Mesenchymal stem cell (in vitro differentiated cells and primary cell): ENCODE data around the gene DNAJC6.

ENCODE experiments used
- DNase-seq: peaks from one replicate; pipeline ENCODE4 v3.0.0-alpha.2; 2013
- H2AFZ ChIP-seq: one replicate; pipeline ENCODE4 v1.6.1; 2013; ENCODE audit warnings: low read depth, mild to moderate bottlenecking, control low read depth, inconsistent platforms, low read length, moderate library complexity
- H2AK5ac ChIP-seq: 2 replicates; pipeline ENCODE4 v1.6.1; 2013; ENCODE audit warnings: low read length, moderate library complexity, mild to moderate bottlenecking, inconsistent platforms; ENCODE audit not compliant: severe bottlenecking
- H2BK120ac ChIP-seq: one replicate; pipeline ENCODE4 v1.6.1; 2013; ENCODE audit warnings: low read depth, mild to moderate bottlenecking, inconsistent platforms, low read length, moderate library complexity
- H2BK12ac ChIP-seq, 2 experiments: one replicate each; pipeline ENCODE4 v1.6.1; 2013; ENCODE audit warnings: inconsistent platforms in 2 of 2, low read length in 2 of 2, mild to moderate bottlenecking in 2 of 2, moderate library complexity in 2 of 2, control low read depth in 1 of 2
- H2BK15ac ChIP-seq: one replicate; pipeline ENCODE4 v1.6.1; 2013; ENCODE audit warnings: mild to moderate bottlenecking, low read depth, inconsistent platforms; ENCODE audit not compliant: poor library complexity, severe bottlenecking
- H2BK5ac ChIP-seq: 2 replicates; pipeline ENCODE4 v1.6.1; 2013; ENCODE audit warnings: low read depth, mild to moderate bottlenecking, low read length, control low read depth, inconsistent platforms; ENCODE audit not compliant: poor library complexity, severe bottlenecking
- H3K14ac ChIP-seq, 2 experiments: one replicate each; pipeline ENCODE4 v1.6.1; 2013; ENCODE audit warnings: inconsistent platforms in 2 of 2, low read length in 2 of 2, control low read depth in 1 of 2, mild to moderate bottlenecking in 1 of 2, moderate library complexity in 1 of 2
- H3K18ac ChIP-seq, 2 experiments: one replicate each; pipeline ENCODE4 v1.6.1; 2013; ENCODE audit warnings: inconsistent platforms in 2 of 2, low read length in 2 of 2, control low read depth in 1 of 2, low read depth in 1 of 2, mild to moderate bottlenecking in 1 of 2
- H3K23ac ChIP-seq, 2 experiments: one replicate each; pipeline ENCODE4 v1.6.1; 2013; ENCODE audit warnings: inconsistent platforms in 2 of 2, low read length in 2 of 2, mild to moderate bottlenecking in 2 of 2, moderate library complexity in 2 of 2, control low read depth in 1 of 2
- H3K27ac ChIP-seq: 2 replicates; pipeline ENCODE4 v1.5.1; 2013; ENCODE audit warnings: mild to moderate bottlenecking, moderate library complexity, low read length, control low read depth, inconsistent platforms; ENCODE audit not compliant: poor library complexity, severe bottlenecking
- H3K27me3 ChIP-seq, 2 experiments: 2 replicates each; pipeline versions ENCODE4 v1.6.1 to v1.7.0; 2013; ENCODE audit warnings: low read length in 2 of 2, mild to moderate bottlenecking in 2 of 2, moderate library complexity in 2 of 2, control low read depth in 1 of 2, inconsistent platforms in 1 of 2; ENCODE audit not compliant: control insufficient read depth in 1 of 2, insufficient read depth in 1 of 2
- H3K36me3 ChIP-seq, 2 experiments: 2 replicates each; pipeline versions ENCODE4 v1.6.1 to v1.7.0; 2013; ENCODE audit warnings: low read length in 2 of 2, control low read depth in 1 of 2, inconsistent platforms in 1 of 2, low read depth in 1 of 2, mild to moderate bottlenecking in 1 of 2; ENCODE audit not compliant: insufficient read depth in 2 of 2, control insufficient read depth in 1 of 2
- H3K4ac ChIP-seq, 2 experiments: one replicate each; pipeline ENCODE4 v1.6.1; 2013; ENCODE audit warnings: inconsistent platforms in 2 of 2, low read length in 2 of 2, mild to moderate bottlenecking in 2 of 2, moderate library complexity in 2 of 2, control low read depth in 1 of 2, low read depth in 1 of 2
- H3K4me1 ChIP-seq: 2 replicates; pipeline ENCODE4 v1.6.1; 2013; ENCODE audit warnings: low read depth, low read length, control low read depth; ENCODE audit not compliant: control insufficient read depth, insufficient read depth
- H3K4me2 ChIP-seq: 2 replicates; pipeline ENCODE4 v1.6.1; 2013; ENCODE audit warnings: low read length, mild to moderate bottlenecking, inconsistent platforms; ENCODE audit not compliant: poor library complexity, severe bottlenecking
- H3K4me3 ChIP-seq, 2 experiments: 2 replicates each; pipeline versions ENCODE4 v1.5.1 to v1.7.0; 2013; ENCODE audit warnings: low read length in 2 of 2, mild to moderate bottlenecking in 2 of 2, control low read depth in 1 of 2, low read depth in 1 of 2; ENCODE audit not compliant: insufficient read depth in 1 of 2
- H3K79me1 ChIP-seq: replicated peaks from 2 replicates; pipeline ENCODE4 v1.6.1; 2013; ENCODE audit warnings: mild to moderate bottlenecking, control low read depth, low read length, inconsistent platforms; ENCODE audit not compliant: poor library complexity, severe bottlenecking
- H3K9ac ChIP-seq: 2 replicates; pipeline ENCODE4 v1.7.0; 2013; ENCODE audit warnings: mild to moderate bottlenecking, low read length, moderate library complexity
- H3K9me3 ChIP-seq: 2 replicates; pipeline ENCODE4 v1.7.0; 2013; ENCODE audit warnings: mild to moderate bottlenecking, low read length; ENCODE audit not compliant: control insufficient read depth
- H4K8ac ChIP-seq: one replicate; pipeline ENCODE4 v1.6.1; 2013; ENCODE audit warnings: inconsistent platforms, mild to moderate bottlenecking, low read length, moderate library complexity
- H4K91ac ChIP-seq: one replicate; pipeline ENCODE4 v1.6.1; 2013; ENCODE audit warnings: mild to moderate bottlenecking, low read length, inconsistent platforms
- WGBS: methylation state at CpG from one replicate; pipeline ENCODE4 v1.1.7; 2013; ENCODE audit warnings: mixed read lengths; 5-methylcytosine and 5-hydroxymethylcytosine counted together

The DNAJC6 gene

DNA sequence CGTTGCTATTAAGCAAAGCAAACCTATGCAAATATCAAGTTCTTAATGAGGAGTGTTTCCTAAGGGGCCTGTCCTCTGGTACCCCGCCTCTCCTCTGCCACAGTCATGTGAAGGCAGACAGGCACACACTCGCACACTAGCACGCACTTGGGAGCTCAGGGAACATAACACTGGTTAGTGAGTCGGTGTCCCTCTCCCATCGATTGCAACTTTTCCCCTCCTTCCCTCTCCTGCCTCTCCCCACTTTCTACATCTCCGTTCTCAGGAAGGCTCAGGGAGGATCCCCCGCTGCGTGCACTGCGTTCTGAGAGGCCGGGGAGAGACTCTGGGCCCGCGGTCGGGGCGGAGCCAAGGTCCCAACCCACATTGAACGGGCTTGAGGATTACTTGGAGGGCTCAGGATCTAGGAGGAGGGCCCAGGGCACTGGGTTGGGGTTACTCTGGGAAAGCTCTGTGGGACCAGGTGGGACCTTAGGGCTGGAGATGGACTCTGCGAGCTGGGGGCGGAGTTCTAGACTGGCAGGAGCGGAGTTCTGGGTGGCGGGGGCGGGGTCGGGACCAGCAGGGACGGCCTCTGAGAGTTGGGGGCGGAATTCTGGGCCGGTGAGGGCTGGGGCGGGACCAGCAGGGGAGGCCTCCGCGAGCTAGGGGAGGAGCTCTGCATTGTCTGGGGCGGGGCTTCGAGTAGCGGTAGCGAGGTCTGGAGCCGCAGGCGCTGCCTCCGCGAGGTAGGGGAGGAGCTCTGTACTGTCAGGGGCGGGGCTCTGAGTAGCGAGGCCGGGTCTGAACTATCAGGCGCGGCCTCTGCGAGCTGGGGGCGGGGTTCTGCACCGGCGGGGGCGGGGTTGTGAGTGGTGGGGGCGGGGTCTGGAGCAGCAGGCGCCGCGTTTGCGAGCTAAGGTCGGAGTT, 110.6 kb downstream of the DNAJC6 start:
- H3K27ac ChIP-seq, result peak overlapping the region; percentile 86

DNA sequence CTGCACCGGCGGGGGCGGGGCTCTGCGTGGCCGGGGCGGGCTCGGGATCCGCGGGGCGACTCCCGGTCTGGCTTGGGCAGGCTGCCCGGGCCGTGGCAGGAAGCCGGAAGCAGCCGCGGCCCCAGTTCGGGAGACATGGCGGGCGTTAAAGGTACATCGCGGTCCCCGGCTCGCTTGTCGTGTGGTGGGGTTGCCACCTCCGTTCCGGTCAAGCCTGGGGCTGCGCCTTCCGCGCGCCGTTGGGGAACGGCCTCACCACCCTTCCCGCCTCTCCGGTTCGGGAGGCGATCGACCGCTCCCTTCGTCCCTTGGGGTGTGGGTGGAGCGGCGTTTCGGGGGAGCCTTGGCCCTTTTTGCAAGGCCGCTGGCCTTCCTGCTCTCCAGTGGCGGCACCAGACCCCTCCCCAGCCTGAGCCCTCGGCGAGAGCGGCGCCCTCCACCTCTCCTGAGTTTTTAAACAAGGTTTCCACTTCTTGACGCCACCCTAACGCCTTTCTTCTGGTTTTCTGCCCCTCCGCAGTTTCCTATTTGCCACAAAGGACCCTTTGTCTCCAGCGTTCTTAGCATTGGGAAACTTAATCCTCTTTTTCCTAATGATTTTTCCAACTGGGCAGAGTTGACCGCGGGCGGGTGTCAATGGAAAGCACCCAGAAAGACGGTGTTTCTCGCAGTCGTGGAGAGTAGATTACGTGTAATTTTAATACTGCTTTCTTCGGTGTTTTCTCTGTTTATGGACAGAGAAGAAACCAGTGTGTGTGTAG, 111.4 kb downstream of the DNAJC6 start, which contains the start of the genes LEPR and LEPROT:
Gene LEPR, plus strand, starts transcription at position 79 of the 761 bp plus-strand sequence. CDS start 144,898 bp downstream, outside the sequence.
Gene LEPROT, plus strand, starts transcription at position 79 of the 761 bp plus-strand sequence. Its CDS starts 57 bp downstream, at position 136.
- Histone ChIP-seq H3K4me2 (peak within 1 kb of the TSS; percentile 55), H4K91ac (peak within 1 kb of the TSS; percentile 87), H3K4me1 (peaks cover 14% of the 10 kb centered on the region), H3K14ac (peak within 1 kb of the TSS in 1 of 2 experiments; percentile 87), H2BK5ac (peak within 1 kb of the TSS; percentile 72), H3K27ac (peak within 1 kb of the TSS; percentile 99), H3K23ac (peak within 1 kb of the TSS in 1 of 2 experiments; percentile 80), H2BK12ac (peak within 1 kb of the TSS in 1 of 2 experiments; percentile 4), H3K27me3 (no peaks in the 10 kb centered on the region), H3K18ac (peak within 1 kb of the TSS; percentile 93 to 100), H3K4ac (peak within 1 kb of the TSS; percentile 95 to 96), H2BK15ac (peak within 1 kb of the TSS; percentile 54), H3K4me3 (peak within 1 kb of the TSS; percentile 74 to 92), H2BK120ac (peak within 1 kb of the TSS; percentile 95), H3K36me3 (peaks cover 0 to 7% of the 10 kb centered on the region in 2 experiments), H3K79me1 (no peaks in the 10 kb centered on the region), H3K9me3 (no peaks in the 10 kb centered on the region), H2AK5ac (peak within 1 kb of the TSS; percentile 95), H3K9ac (peak within 1 kb of the TSS; percentile 99), H2AFZ (peak within 1 kb of the TSS; percentile 79), H4K8ac (peak within 1 kb of the TSS; percentile 98)
- under 1% methylated on average over 45 of the region's 60 CpGs for WGBS
- peak; percentile 72 for DNase-seq

More for the DNA sequence above, 110.6 kb downstream of the DNAJC6 start:
- Histone ChIP-seq H3K27me3 (no peaks in the 10 kb centered on the region), H3K4me3 (peak overlapping the region; percentile 74 to 82), H2BK12ac (no peak overlapping the region), H4K8ac (peak overlapping the region; percentile 82), H2BK15ac (no peak overlapping the region), H2AFZ (peak overlapping the region; percentile 43), H3K14ac (peak overlapping the region in 1 of 2 experiments; percentile 56), H3K79me1 (no peaks in the 10 kb centered on the region), H3K9me3 (no peaks in the 10 kb centered on the region), H2BK5ac (no peak overlapping the region), H2AK5ac (no peak overlapping the region), H3K36me3 (no peaks in the 10 kb centered on the region), H3K4me1 (peaks cover 12% of the 10 kb centered on the region), H3K9ac (peak overlapping the region; percentile 90), H4K91ac (no peak overlapping the region), H3K23ac (no peak overlapping the region), H3K18ac (peak overlapping the region; percentile 26 to 79), H2BK120ac (no peak overlapping the region), H3K4me2 (peak overlapping the region; percentile 55), H3K4ac (peak overlapping the region in 1 of 2 experiments; percentile 21)
- WGBS, result 1% methylated on average over 40 of the region's 52 CpGs
- DNase-seq, result peak; percentile 98

DNA sequence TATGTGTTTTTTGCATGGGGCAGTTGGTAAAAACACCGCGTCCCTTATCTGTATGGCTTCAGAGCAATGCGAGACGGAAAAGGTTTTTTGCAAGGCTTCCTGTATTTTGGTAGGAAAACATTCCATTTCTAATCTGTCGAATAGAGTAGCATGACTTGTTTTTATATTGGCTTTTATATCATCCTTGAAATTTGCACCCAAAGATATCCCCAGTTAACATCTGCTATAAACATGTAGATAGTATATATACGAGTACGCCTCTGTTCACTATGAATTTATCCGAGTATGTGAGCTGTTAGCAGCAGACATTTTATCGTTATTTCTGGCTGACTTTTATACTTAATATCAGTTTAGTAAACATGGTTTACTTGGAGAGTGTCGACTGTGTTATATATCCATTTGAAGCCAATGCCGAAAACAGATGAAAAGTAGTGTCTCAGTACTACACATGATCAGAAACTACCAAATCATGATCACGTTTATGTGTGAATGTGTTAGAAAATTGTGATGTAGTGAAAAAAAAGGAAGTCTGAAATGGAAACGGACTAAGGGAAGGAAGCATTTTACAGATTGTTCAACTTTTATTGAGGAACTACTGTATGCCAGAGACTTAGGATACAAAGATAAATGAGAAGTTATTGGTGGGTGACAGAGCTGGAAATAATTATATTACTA, 112.1 kb downstream of the DNAJC6 start:
- Histone ChIP-seq H2AFZ (peak overlapping the region; percentile 79), H3K27me3 (no peaks in the 10 kb centered on the region), H2BK120ac (peak overlapping the region; percentile 95), H3K4me3 (peak overlapping the region in 1 of 2 experiments; percentile 92), H3K9ac (peak overlapping the region; percentile 99), H3K14ac (no peak overlapping the region), H2BK12ac (no peak overlapping the region), H2AK5ac (no peak overlapping the region), H3K4ac (peak overlapping the region in 1 of 2 experiments; percentile 96), H3K4me1 (peaks cover 15% of the 10 kb centered on the region), H2BK5ac (no peak overlapping the region), H3K23ac (no peak overlapping the region), H3K79me1 (no peaks in the 10 kb centered on the region), H4K91ac (no peak overlapping the region), H2BK15ac (no peak overlapping the region), H3K9me3 (no peaks in the 10 kb centered on the region), H3K36me3 (peaks cover 0 to 15% of the 10 kb centered on the region in 2 experiments), H3K27ac (peak overlapping the region; percentile 99), H4K8ac (no peak overlapping the region), H3K18ac (peak overlapping the region; percentile 93 to 100), H3K4me2 (peak overlapping the region; percentile 18)
- 5% methylated on average over 7 of the region's 13 CpGs for WGBS
- no peak for DNase-seq
